Measurements from ENCODE around the gene LRP11. TPM values are rescaled to one million over a fixed set of nuclear protein-coding genes. Genes with fewer than 3 reads are reported as not detected.
"Not testable (repeated sequence)": the region's sequence is repeated elsewhere in the genome, so short reads cannot be mapped to it uniquely, and the experiment has no call there.

The LRP11 gene
- polyA plus RNA-seq, 1 donor from 2014 or later = 57.0 TPM

GRCh38 chr6:149895833-149896271 is 31.7 kb upstream of the LRP11 start:
- Histone ChIP-seq H3K27ac (ENCODE audit: low read length) (no peak overlapping the region), H3K36me3 (ENCODE audit: insufficient read depth, low read length) (no peaks in the 10 kb centered on the region), H3K27me3 (ENCODE audit: insufficient read depth, low read depth, low read length) (no peaks in the 10 kb centered on the region), H3K9me2 (ENCODE audit: insufficient read depth, low read length) (no peaks in the 10 kb centered on the region), H3F3A (ENCODE audit: insufficient read depth, low read length, poor library complexity, severe bottlenecking) (no peaks in the 10 kb centered on the region), H3K4me2 (ENCODE audit: low read length) (no peak overlapping the region), H3K9me3 (ENCODE audit: low read length) (no peaks in the 10 kb centered on the region), H2AFZ (ENCODE audit: low read depth, low read length) (no peak overlapping the region), H3K79me2 (replicated peaks; ENCODE audit: insufficient read depth, low read length) (no peaks in the 10 kb centered on the region), H3K9ac (ENCODE audit: low read length) (no peak overlapping the region), H3K4me3 (ENCODE audit: low read length) (no peak overlapping the region), H4K20me1 (ENCODE audit: insufficient read depth) (no peaks in the 10 kb centered on the region)
- TF ChIP-seq SMC3 (conservative IDR thresholded peaks at IDR 0.05; ENCODE audit: poor library complexity) (no peak), RAD21 (conservative IDR thresholded peaks at IDR 0.05) (no peak), EZH2 (IDR thresholded peaks at IDR 0.05; ENCODE audit: borderline replicate concordance, insufficient read depth, low read length, poor library complexity, severe bottlenecking) (no peak), EP300 (conservative IDR thresholded peaks at IDR 0.05; ENCODE audit: poor library complexity, severe bottlenecking) (no peak), MXI1 (conservative IDR thresholded peaks at IDR 0.05; ENCODE audit: poor library complexity, severe bottlenecking) (no peak), REST (IDR thresholded peaks at IDR 0.05; ENCODE audit: borderline replicate concordance) (no peak), POLR2AphosphoS5 (IDR thresholded peaks at IDR 0.05) (no peak), TAF1 (IDR thresholded peaks at IDR 0.05; ENCODE audit: low read depth) (no peak)
- TF ChIP-seq, protein P1, sequence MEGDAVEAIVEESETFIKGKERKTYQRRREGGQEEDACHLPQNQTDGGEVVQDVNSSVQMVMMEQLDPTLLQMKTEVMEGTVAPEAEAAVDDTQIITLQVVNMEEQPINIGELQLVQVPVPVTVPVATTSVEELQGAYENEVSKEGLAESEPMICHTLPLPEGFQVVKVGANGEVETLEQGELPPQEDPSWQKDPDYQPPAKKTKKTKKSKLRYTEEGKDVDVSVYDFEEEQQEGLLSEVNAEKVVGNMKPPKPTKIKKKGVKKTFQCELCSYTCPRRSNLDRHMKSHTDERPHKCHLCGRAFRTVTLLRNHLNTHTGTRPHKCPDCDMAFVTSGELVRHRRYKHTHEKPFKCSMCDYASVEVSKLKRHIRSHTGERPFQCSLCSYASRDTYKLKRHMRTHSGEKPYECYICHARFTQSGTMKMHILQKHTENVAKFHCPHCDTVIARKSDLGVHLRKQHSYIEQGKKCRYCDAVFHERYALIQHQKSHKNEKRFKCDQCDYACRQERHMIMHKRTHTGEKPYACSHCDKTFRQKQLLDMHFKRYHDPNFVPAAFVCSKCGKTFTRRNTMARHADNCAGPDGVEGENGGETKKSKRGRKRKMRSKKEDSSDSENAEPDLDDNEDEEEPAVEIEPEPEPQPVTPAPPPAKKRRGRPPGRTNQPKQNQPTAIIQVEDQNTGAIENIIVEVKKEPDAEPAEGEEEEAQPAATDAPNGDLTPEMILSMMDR (IDR thresholded peaks at IDR 0.05; ENCODE audit: poor library complexity, severe bottlenecking) = no peak

- Histone ChIP-seq H4K20me1 (ENCODE audit: insufficient read depth) (no peaks in the 10 kb centered on the region), H3K36me3 (ENCODE audit: insufficient read depth, low read length) (no peaks in the 10 kb centered on the region), H3K27me3 (ENCODE audit: insufficient read depth, low read depth, low read length) (no peaks in the 10 kb centered on the region), H3K9me2 (ENCODE audit: insufficient read depth, low read length) (no peaks in the 10 kb centered on the region), H3K9ac (ENCODE audit: low read length) (no peak overlapping the region), H3K4me3 (ENCODE audit: low read length) (no peak overlapping the region), H3K4me2 (ENCODE audit: low read length) (no peak overlapping the region), H2AFZ (ENCODE audit: low read depth, low read length) (no peak overlapping the region), H3K9me3 (ENCODE audit: low read length) (no peaks in the 10 kb centered on the region), H3F3A (ENCODE audit: insufficient read depth, low read length, poor library complexity, severe bottlenecking) (no peaks in the 10 kb centered on the region), H3K27ac (ENCODE audit: low read length) (no peak overlapping the region), H3K79me2 (replicated peaks; ENCODE audit: insufficient read depth, low read length) (no peaks in the 10 kb centered on the region)
- TF ChIP-seq SMC3 (conservative IDR thresholded peaks at IDR 0.05; ENCODE audit: poor library complexity) (no peak), TAF1 (IDR thresholded peaks at IDR 0.05; ENCODE audit: low read depth) (no peak), POLR2AphosphoS5 (IDR thresholded peaks at IDR 0.05) (no peak), RAD21 (conservative IDR thresholded peaks at IDR 0.05) (no peak)
- TF ChIP-seq, protein P1 (IDR thresholded peaks at IDR 0.05; ENCODE audit: poor library complexity, severe bottlenecking) = no peak
These were observed 31.0 kb upstream of the LRP11 start for GRCh38 chr6:149895048-149895590.

GRCh38 chr6:149891864-149892263 is 27.7 kb upstream of the LRP11 start:
- H3K4me3 ChIP-seq (ENCODE audit: low read length); H3K27ac ChIP-seq (ENCODE audit: low read length); H3K27me3 ChIP-seq (ENCODE audit: insufficient read depth, low read depth, low read length); H3K4me2 ChIP-seq (ENCODE audit: low read length); H3K36me3 ChIP-seq (ENCODE audit: insufficient read depth, low read length); H2AFZ ChIP-seq (ENCODE audit: low read depth, low read length); H4K20me1 ChIP-seq (ENCODE audit: insufficient read depth); H3K9me2 ChIP-seq (ENCODE audit: insufficient read depth, low read length); H3K9me3 ChIP-seq (ENCODE audit: low read length); H3F3A ChIP-seq (ENCODE audit: insufficient read depth, low read length, poor library complexity, severe bottlenecking); H3K9ac ChIP-seq (ENCODE audit: low read length); H3K79me2 ChIP-seq (replicated peaks; ENCODE audit: insufficient read depth, low read length): not testable (repeated sequence)

Data from neural cell (in vitro differentiated cells).